GM19438 (cell line): ENCODE measurements around the gene EVX2.

Experiments
- ATAC-seq: cut with Tn5 transposase; IDR thresholded peaks from one replicate; pipeline ENCODE4 v1.9.1; 2021; ENCODE audit warnings: low read depth; ENCODE audit not compliant: unreplicated experiment

The EVX2 gene

GRCh38 chr2:176071330-176072291 lies 12.2 kb downstream of the EVX2 start:
- no peak for ATAC-seq

GRCh38 chr2:176068419-176068832 lies 15.3 kb downstream of the EVX2 start:
- no peak for ATAC-seq

- ATAC-seq = no peak
These were observed 16.0 kb downstream of the EVX2 start for GRCh38 chr2:176067589-176068418.

GRCh38 chr2:176066645-176067588 lies 16.8 kb downstream of the EVX2 start:
- ATAC-seq = no peak

- ATAC-seq = no peak
These were observed 19.8 kb downstream of the EVX2 start for GRCh38 chr2:176063958-176064357.

- no peak for ATAC-seq
These were observed 27.4 kb downstream of the EVX2 start for GRCh38 chr2:176056406-176056805.

- ATAC-seq = no peak
These were observed 44.4 kb downstream of the EVX2 start for GRCh38 chr2:176039375-176039774.

GRCh38 chr2:176038694-176039093 lies 45.1 kb downstream of the EVX2 start:
- no peak for ATAC-seq

- no peak for ATAC-seq
These were observed 48.6 kb downstream of the EVX2 start for GRCh38 chr2:176035013-176035691.

- ATAC-seq = no peak
These were observed 56.0 kb downstream of the EVX2 start for GRCh38 chr2:176027806-176028205.
